Stimulated activated CD4-positive, alpha-beta T cell treated with anti-CD3 and anti-CD28 coated beads, Interleukin-15, amount 100 ng/mL, for 1 hour (primary cell): ENCODE measurements around the gene TSPAN17.

Source experiments
- DNase-seq, 2 donors: peaks; one replicate each; pipeline ENCODE4 v3.0.0-alpha.2; 2020; ENCODE audit warnings: low read depth in 1 of 2, low spot score in 1 of 2

The TSPAN17 gene

DNA sequence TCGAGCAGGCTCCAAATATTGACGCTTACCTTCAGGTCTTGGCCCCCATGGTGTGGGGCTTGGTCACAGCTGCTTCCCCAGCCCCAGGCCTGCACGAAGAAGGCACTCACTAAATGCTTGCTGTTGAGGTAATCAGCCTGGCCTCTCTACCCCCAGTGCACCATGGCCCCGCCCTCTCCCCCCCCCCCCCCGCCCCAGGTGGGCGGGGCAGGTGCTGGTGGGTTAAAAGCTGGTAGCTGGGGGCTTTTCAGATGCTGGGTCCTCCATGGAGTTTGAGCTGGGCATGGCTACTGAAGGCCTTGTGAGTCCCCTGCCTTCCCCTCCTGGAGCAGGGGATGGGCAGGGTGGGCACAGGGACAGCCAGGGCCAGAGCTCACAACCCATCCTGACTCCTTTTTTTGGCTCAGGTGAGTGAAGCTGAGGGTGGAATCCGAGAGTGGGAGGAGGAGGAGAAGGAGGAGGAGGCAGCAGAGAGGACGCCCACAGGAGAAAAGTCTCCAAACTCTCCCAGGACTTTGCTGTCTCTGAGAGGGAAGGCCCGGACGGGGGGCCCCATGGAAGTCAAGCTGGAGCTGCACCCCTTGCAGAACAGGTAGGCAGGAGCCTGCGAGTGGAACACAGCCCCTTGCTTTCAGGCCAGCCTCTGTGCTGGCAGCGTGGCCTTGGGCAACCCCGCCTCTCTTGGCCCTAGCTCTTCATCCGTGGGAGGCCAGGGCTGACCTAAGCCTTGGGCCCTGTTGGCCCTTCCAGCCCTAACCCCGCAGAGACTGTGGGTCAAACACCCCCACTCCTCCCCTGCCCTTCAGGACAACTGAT lies 4.4 kb upstream of the TSPAN17 start:
- DNase-seq: no peak

DNA sequence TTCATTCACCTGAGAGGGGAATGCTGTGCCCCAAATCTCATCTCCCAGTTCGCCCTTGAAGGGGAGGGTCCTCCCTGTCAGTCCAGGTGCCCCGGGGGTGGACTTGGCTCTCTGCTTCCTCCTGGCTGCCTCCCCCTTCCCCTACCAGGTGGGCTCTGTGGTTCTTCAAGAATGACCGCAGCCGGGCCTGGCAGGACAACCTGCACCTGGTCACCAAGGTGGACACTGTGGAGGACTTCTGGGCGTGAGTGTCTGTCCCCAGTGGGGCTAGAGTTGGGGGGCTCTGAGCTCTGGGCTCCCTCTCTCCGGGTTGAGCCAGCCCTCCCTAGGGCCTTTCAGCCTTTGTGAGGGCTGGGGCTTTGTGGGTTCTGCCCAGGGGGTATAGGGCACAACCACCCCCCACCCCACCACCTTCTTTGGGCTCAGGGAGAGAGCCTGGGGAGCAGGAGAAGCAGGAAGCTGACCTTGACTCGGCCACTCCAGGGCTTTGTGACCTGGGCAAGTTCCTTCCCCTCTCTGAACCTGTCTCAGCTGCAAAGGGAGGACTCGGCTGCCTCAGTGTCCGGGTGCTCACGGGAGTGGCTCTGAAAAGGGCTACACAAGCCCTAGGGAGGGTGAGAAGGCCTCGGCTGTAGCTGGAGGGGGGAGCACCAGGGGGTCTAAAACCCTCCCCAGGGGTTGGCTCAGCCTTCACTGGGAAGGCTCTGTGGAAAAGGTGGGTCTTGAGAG lies 3.6 kb upstream of the TSPAN17 start:
- no peak for DNase-seq

DNA sequence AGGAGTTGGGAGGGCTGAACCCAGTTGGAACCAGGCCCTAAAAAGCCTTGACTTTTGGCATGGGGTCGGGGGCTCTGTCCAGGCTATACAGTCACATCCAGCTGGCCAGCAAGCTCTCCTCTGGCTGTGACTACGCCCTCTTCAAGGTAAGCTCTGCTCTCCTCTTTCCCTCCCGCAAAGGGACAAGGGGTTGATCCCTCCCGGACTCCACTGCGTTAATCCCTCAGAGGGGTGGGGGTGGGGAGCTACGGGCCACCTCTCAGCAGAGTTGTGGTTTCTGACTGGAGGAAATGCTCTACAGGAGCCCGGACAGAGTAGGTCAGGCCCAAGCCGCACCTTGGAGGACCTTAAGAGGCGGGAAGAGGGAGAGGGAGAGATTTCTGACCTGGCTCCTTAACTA lies 3.0 kb upstream of the TSPAN17 start:
- no peak for DNase-seq

- DNase-seq: no peak
Observed at GRCh38 chr5:176644878-176645670, 2.2 kb upstream of the TSPAN17 start.

DNA sequence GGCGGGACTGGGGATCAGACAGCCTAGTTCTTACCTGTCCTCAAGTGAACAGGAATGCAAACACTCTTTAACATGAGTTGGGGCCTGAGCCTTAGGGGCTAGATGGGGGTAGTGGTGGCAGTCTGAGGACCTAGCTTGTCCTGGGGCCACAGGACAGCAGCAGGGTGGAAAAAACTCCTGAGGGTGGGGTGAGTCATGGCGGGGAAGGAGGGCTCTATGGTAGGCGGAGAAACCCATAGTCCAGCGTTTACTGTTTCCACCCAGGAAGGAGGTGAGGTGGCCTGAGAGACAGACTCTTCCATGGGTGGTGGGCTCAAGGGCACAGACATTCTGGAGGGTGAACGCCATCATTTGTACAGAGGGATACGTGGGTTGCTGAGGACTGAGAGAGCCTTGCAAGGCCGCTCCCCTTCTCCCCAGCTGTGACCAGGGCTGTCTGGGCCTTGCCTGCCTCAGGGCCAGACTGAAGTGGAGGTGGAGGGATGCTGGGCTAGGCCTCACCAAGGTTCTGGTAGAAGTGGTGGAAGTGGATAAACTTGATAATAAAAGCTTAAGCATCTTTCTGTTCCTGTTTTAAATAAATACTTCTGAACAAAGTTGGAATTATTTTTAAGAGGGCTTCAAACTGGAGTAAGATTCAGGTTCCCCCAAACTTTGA lies 1.1 kb upstream of the TSPAN17 start:
- DNase-seq: no peak

DNA sequence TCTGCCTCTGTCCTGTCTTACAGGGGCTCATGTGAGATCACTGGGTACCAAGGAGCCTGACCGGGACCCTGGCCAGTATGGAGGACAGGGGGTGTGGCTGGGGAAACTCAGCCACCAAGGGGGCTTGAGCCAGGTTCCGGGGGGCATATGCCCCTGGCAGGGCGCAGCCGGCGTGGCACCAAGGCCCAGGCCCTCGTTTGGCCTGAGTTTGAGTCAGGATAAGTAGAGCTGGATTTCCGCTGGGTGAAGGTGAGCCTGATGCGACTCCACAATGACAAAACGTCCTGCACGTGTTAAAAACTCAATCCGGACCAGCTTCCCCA lies 616 bp upstream of the TSPAN17 start:
- no peak for DNase-seq

DNA sequence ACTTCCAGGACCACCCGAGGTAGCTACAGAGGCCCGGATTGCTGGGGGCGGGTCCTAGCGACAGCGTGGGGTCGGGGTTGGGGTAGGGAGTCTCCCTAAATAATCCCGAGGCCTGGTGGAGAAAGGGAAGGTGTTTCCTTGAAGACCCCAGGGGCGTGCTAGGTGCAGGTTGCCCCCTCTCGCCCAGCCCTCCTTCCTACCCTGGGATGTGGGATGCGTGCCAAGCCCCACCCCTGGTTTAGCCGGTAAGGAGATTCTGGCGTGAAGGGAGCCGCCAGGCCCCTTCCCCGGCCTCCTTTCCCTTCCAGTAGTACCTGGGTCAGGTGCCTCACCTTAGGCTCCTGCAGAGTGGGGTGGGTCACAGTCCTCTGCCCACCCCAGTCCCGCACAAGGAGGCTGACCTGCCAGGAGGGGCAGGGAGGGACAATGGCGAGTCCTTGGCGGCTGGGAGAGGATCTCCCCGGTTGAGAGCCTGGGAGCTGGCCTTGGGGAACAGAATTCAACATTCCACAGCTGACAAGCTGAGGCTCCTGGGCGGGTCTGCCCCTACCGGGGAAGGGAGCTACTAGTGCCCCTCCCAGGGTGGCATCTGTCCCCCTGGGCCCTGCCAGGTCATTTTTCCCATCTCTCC lies 674 bp downstream of the TSPAN17 start:
- no peak for DNase-seq

GRCh38 chr5:176648474-176649194 lies 1.4 kb downstream of the TSPAN17 start:
- no peak for DNase-seq

DNA sequence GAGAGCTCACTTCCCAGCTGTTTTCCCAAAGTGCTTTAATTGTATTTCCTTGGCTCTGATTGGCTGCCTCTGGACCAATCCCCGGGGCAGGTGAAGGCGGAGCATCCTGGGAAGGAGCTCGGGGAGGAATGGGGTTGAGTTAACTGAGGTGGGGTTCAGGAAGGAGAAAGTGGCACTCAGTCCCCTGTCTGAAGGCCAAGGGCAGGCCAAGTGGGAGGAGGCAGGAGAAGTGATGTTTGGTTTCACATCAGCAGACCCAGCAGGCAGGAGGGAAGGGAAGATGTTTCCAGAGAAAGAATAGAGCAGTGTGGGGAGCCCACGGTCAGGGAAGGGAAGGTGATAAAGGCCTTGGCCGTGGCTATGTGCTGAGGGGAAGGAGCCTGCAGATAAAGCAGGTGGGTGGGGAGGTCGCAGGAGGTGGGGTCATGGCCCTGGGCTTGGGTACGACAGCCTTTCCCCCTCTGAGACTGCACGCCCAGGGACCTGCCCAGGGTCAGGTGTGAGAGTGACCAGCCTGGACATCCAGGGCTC lies 3.1 kb downstream of the TSPAN17 start:
- no peak for DNase-seq

GRCh38 chr5:176651472-176651980 lies 4.2 kb downstream of the TSPAN17 start:
- DNase-seq: no peak

DNA sequence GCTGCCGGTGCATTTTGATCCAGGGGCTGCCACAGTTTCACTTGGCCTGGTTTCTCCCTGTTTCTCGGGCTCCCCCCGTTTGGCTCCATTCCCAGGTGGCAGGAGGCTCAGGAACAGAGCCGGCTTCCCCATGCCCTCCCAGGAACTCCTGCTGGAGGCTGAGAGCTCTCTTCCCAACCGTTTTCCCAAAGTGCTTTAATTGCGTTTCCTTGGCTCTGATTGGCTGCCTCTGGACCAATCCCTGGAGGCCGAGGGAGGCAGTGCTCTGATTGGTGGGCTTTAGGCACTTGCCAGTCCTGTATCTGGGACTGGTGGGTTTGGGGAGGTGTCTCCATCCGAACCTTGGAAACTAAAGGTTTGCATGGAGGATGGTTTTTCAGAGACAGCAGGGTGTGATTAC lies 4.9 kb downstream of the TSPAN17 start:
- no peak for DNase-seq

GRCh38 chr5:176653401-176654385 lies 6.4 kb downstream of the TSPAN17 start:
- peak in 1 of 2 donors; percentile 69 for DNase-seq

GRCh38 chr5:176654856-176655255 lies 7.6 kb downstream of the TSPAN17 start:
- no peak for DNase-seq

DNA sequence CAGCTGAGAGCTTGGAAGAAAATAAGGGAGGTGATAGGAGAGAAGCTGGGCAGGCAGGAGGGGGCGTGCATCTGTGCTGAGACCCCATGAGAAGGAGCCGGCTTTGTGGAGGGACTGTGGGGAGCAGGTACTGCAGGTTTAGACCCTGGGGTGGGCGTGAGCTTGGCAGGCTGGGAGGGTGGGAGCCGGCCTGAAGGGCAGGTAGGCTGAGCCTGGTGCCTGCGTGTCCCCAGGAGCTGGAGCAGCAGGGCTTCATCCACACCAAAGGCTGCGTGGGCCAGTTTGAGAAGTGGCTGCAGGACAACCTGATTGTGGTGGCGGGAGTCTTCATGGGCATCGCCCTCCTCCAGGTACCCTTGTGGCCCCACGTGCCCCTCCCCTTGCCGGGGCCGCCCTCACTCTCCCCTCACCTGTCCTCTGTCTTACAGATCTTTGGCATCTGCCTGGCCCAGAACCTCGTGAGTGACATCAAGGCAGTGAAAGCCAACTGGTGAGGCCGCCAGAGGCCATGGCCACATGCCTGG lies 9.2 kb downstream of the TSPAN17 start:
- no peak for DNase-seq

- peak in 1 of 2 donors; percentile 58 for DNase-seq
Observed at GRCh38 chr5:176658007-176658599, 10.8 kb downstream of the TSPAN17 start.

GRCh38 chr5:176658817-176659511 lies 11.7 kb downstream of the TSPAN17 start:
- no peak for DNase-seq

DNA sequence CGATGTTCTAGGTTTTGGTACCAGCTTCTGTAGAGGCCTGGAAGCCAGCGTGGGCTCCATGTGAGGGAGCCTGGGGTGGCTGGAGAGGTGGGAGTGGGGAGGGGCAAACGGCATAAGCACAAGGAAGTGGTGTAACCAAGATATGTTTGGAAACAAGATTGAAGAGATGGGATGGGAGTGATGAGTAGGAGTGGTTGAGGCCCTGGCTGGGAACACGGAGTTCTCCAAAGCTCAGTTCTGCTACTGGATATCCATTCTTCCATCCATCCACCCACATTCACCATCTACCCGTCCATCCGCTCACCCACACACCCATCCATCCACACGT lies 12.2 kb downstream of the TSPAN17 start:
- DNase-seq: no peak
